GM18519 (cell line): ENCODE results near the gene KRTAP10-6.
"Not testable (repeated sequence)": the region's sequence is repeated elsewhere in the genome, so short reads cannot be mapped to it uniquely, and the experiment has no call there.

Source experiments
- ATAC-seq: cut with Tn5 transposase; IDR thresholded peaks from one replicate; pipeline ENCODE4 v1.9.1; 2021; ENCODE audit warnings: mild to moderate bottlenecking, moderate library complexity; ENCODE audit not compliant: unreplicated experiment, low FRiP score

Gene KRTAP10-6

GRCh38 chr21:44579833-44580144, 12.5 kb downstream of the KRTAP10-6 start:
- ATAC-seq: no peak

GRCh38 chr21:44579056-44579832, 13.1 kb downstream of the KRTAP10-6 start:
- ATAC-seq: no peak

- ATAC-seq: no peak
Observed at GRCh38 chr21:44578371-44579055, 13.8 kb downstream of the KRTAP10-6 start.

GRCh38 chr21:44576025-44576420, 16.3 kb downstream of the KRTAP10-6 start:
- ATAC-seq: no peak

GRCh38 chr21:44575307-44576024, 16.8 kb downstream of the KRTAP10-6 start:
- no peak for ATAC-seq

- no peak for ATAC-seq
Observed at GRCh38 chr21:44574457-44575306, 17.6 kb downstream of the KRTAP10-6 start.

- ATAC-seq: not testable (repeated sequence)
Observed at GRCh38 chr21:44573630-44574456, 18.5 kb downstream of the KRTAP10-6 start, which contains the start of gene KRTAP10-4. Gene KRTAP10-4 (plus strand): TSS chr21:44573729. CDS start chr21:44573759, 30 bp downstream.

- ATAC-seq: no peak
Observed at GRCh38 chr21:44572959-44573583, 19.2 kb downstream of the KRTAP10-6 start.

- ATAC-seq: no peak
Observed at GRCh38 chr21:44571844-44572782, 20.2 kb downstream of the KRTAP10-6 start.

- no peak for ATAC-seq
Observed at GRCh38 chr21:44571296-44571695, 21.0 kb downstream of the KRTAP10-6 start.

- no peak for ATAC-seq
Observed at GRCh38 chr21:44569861-44570517, 22.3 kb downstream of the KRTAP10-6 start.

GRCh38 chr21:44568667-44569556, 23.4 kb downstream of the KRTAP10-6 start:
- no peak for ATAC-seq

- no peak for ATAC-seq
Observed at GRCh38 chr21:44568261-44568660, 24.0 kb downstream of the KRTAP10-6 start.

- ATAC-seq: no peak
Observed at GRCh38 chr21:44567481-44568171, 24.7 kb downstream of the KRTAP10-6 start.

- ATAC-seq: no peak
Observed at GRCh38 chr21:44566403-44566802, 25.9 kb downstream of the KRTAP10-6 start.
